IMR-90 (cell line): Measurements from ENCODE around the gene ARNT2. TPM values are rescaled to one million over a fixed set of nuclear protein-coding genes. Genes with fewer than 3 reads are reported as not detected.

ENCODE experiments used
- ATAC-seq: fragments of 200-7000 bp; cut with Tn5 transposase; 2 replicates; pipeline ENCODE4 v1.9.1; 2020; ENCODE audit warnings: low read depth, mild to moderate bottlenecking, moderate library complexity
- BruUV-seq: library from RNA; stranded (reverse); fragments of 400-500 nt; replicated peaks from 2 replicates; lab custom pipeline; 2021; lab: Mats Ljungman, UMichigan
- CTCF ChIA-PET: fragments of 300-600 bp; formaldehyde crosslinking; extraction: SDS; loops from one replicate; lab custom pipeline; 2021; ENCODE audit warnings: antibody characterized with exemption; lab: Yijun Ruan, JAX
- POLR2A ChIA-PET: fragments of 300-600 bp; sonication (Branson Sonifier 250); formaldehyde crosslinking; loops from one replicate; lab custom pipeline; 2022; ENCODE audit warnings: antibody characterized with exemption; ENCODE audit not compliant: unreplicated experiment; lab: Charles Lee
- DNase-seq: peaks from one replicate; pipeline ENCODE4 v3.0.0; 2013
- H2AFZ ChIP-seq: replicated peaks from 2 replicates; pipeline ENCODE3; 2013; ENCODE audit warnings: low read length, mild to moderate bottlenecking; ENCODE audit not compliant: poor library complexity
- H2AK5ac ChIP-seq: 2 replicates; pipeline ENCODE4 v1.6.1; 2013; ENCODE audit warnings: low read depth, low read length, inconsistent platforms
- H2AK9ac ChIP-seq: replicated peaks from 2 replicates; pipeline ENCODE3; 2013; ENCODE audit warnings: mild to moderate bottlenecking, low read depth, low read length, moderate library complexity; ENCODE audit not compliant: poor library complexity
- H2BK120ac ChIP-seq: 2 replicates; pipeline ENCODE4 v1.6.1; 2013; ENCODE audit warnings: low read depth, low read length, inconsistent platforms
- H2BK15ac ChIP-seq: 3 replicates; pipeline ENCODE4 v1.6.1; 2013; ENCODE audit warnings: low read depth, low read length, inconsistent platforms
- H2BK20ac ChIP-seq: 2 replicates; pipeline ENCODE4 v1.6.1; 2013; ENCODE audit warnings: low read depth, mild to moderate bottlenecking, inconsistent platforms, low read length, moderate library complexity
- H2BK5ac ChIP-seq: 2 replicates; pipeline ENCODE4 v1.6.1; 2013; ENCODE audit warnings: mild to moderate bottlenecking, low read depth, low read length, inconsistent platforms; ENCODE audit not compliant: poor library complexity, severe bottlenecking
- H3K14ac ChIP-seq: replicated peaks from 2 replicates; pipeline ENCODE4 v1.6.1; 2013; ENCODE audit warnings: low read depth, low read length, inconsistent platforms
- H3K18ac ChIP-seq: 2 replicates; pipeline ENCODE4 v1.6.1; 2013; ENCODE audit warnings: low read depth, low read length, control low read depth
- H3K23ac ChIP-seq: 2 replicates; pipeline ENCODE4 v1.6.1; 2013; ENCODE audit warnings: low read depth, low read length, inconsistent platforms
- H3K27ac ChIP-seq: 2 replicates; pipeline ENCODE4 v1.5.1; 2013; ENCODE audit warnings: mild to moderate bottlenecking, control low read depth, low read length; ENCODE audit not compliant: insufficient read depth
- H3K27me3 ChIP-seq: 2 replicates; pipeline ENCODE4 v1.6.1; 2013; ENCODE audit warnings: low read length; ENCODE audit not compliant: control insufficient read depth, insufficient read depth
- H3K36me3 ChIP-seq: 2 replicates; pipeline ENCODE4 v1.6.1; 2013; ENCODE audit warnings: low read length, mixed read lengths; ENCODE audit not compliant: control insufficient read depth, insufficient read depth
- H3K4ac ChIP-seq: 2 replicates; pipeline ENCODE4 v1.6.1; 2013; ENCODE audit warnings: low read depth, low read length, inconsistent platforms
- H3K4me1 ChIP-seq: 2 replicates; pipeline ENCODE4 v1.6.1; 2013; ENCODE audit warnings: low read length, mixed read lengths; ENCODE audit not compliant: control insufficient read depth, insufficient read depth
- H3K4me2 ChIP-seq: 2 replicates; pipeline ENCODE4 v1.6.1; 2013; ENCODE audit warnings: low read depth, mild to moderate bottlenecking, control low read depth, low read length, moderate library complexity
- H3K4me3 ChIP-seq: 2 replicates; pipeline ENCODE4 v1.5.1; 2013; ENCODE audit warnings: low read depth, mild to moderate bottlenecking, control low read depth, low read length, moderate library complexity; ENCODE audit not compliant: insufficient read depth
- H3K56ac ChIP-seq: 2 replicates; pipeline ENCODE4 v1.6.1; 2013; ENCODE audit warnings: low read length, inconsistent platforms; ENCODE audit not compliant: insufficient read depth; ENCODE audit errors: extremely low read depth
- H3K79me1 ChIP-seq, 2 experiments: 2 replicates each; pipeline ENCODE4 v1.6.1; 2013; ENCODE audit warnings: low read length in 2 of 2, inconsistent platforms in 1 of 2, low read depth in 1 of 2
- H3K9ac ChIP-seq: 2 replicates; pipeline ENCODE4 v1.6.1; 2013; ENCODE audit warnings: low read depth, low read length, control low read depth
- H3K9me1 ChIP-seq: 2 replicates; pipeline ENCODE4 v1.6.1; 2013; ENCODE audit warnings: low read length, inconsistent platforms; ENCODE audit not compliant: insufficient read depth
- H3K9me3 ChIP-seq: 2 replicates; pipeline ENCODE4 v1.6.1; 2013; ENCODE audit warnings: low read length; ENCODE audit not compliant: control insufficient read depth, insufficient read depth
- H4K20me1 ChIP-seq: 2 replicates; pipeline ENCODE4 v1.6.1; 2013; ENCODE audit warnings: low read length, inconsistent platforms; ENCODE audit not compliant: insufficient read depth
- H4K5ac ChIP-seq: 2 replicates; pipeline ENCODE4 v1.6.1; 2013; ENCODE audit warnings: mild to moderate bottlenecking, low read depth, low read length, control low read depth
- H4K8ac ChIP-seq, 2 experiments: 2 replicates each; pipeline ENCODE4 v1.6.1; 2013; ENCODE audit warnings: low read depth in 2 of 2, low read length in 2 of 2, control low read depth in 1 of 2, inconsistent platforms in 1 of 2
- H4K91ac ChIP-seq: 2 replicates; pipeline ENCODE4 v1.6.1; 2013; ENCODE audit warnings: low read depth, low read length, inconsistent platforms; ENCODE audit not compliant: insufficient read depth
- CHD1 ChIP-seq: IDR thresholded peaks from 2 replicates; pipeline ENCODE4 v1.6.1; 2012; ENCODE audit warnings: low read depth, low read length, improper control_type of control experiment
- FOS ChIP-seq: fragments of 150-350 bp; IDR thresholded peaks from 2 replicates; pipeline ENCODE4 v1.6.1; 2016; ENCODE audit warnings: low read depth, low read length
- MAFK ChIP-seq: IDR thresholded peaks from 2 replicates; pipeline ENCODE4 v1.6.1; 2012; ENCODE audit warnings: low read depth, low read length, improper control_type of control experiment
- NFE2L2 ChIP-seq: fragments of 150-350 bp; IDR thresholded peaks from 2 replicates; pipeline ENCODE4 v1.6.1; 2016; ENCODE audit warnings: low read depth, mild to moderate bottlenecking, low read length
- RFX5 ChIP-seq: IDR thresholded peaks from 2 replicates; pipeline ENCODE4 v1.8.0; 2012; ENCODE audit warnings: low read depth, mild to moderate bottlenecking, low read length, moderate library complexity
- SMC3 ChIP-seq: fragments of 150-350 bp; IDR thresholded peaks from 2 replicates; pipeline ENCODE4 v1.6.1; 2016; ENCODE audit warnings: low read depth, mild to moderate bottlenecking, antibody characterized with exemption, low read length, moderate library complexity
- WGBS, 2 experiments: methylation state at CpG; one replicate each; pipeline versions ENCODE4 v1.1.5 to v1.1.7; 2013; ENCODE audit warnings: missing lambda C conversion rate in 2 of 2; ENCODE audit not compliant: insufficient read length in 1 of 2; ENCODE audit errors: extremely low coverage in 2 of 2; 5-methylcytosine and 5-hydroxymethylcytosine counted together
- dilution Hi-C: fragments of 300-500 bp; cut with HindIII; formaldehyde crosslinking; loops from one replicate; pipeline ENCODE4 v1.14.3; 2018; ENCODE audit warnings: low sequenced_read_pairs; ENCODE audit not compliant: unreplicated experiment
- in situ Hi-C: fragments of 300-500 bp; cut with MboI; formaldehyde crosslinking; loops from 3 replicates; pipeline ENCODE4 v1.14.3; 2019; ENCODE audit warnings: low sequenced_read_pairs, inconsistent platforms, mixed read lengths
- intact Hi-C: fragments of 100-400 bp; cut with micrococcal nuclease; formaldehyde crosslinking; loops from 2 replicates; pipeline ENCODE4 v1.10.0; 2022
- polyA plus RNA-seq, 3 experiments: library from polyadenylated mRNA; depleted of rRNA; stranded (reverse); fragments of >200 nt; gene quantifications; 2 replicates each; pipeline ENCODE4 v1.2.3, GENCODE V29; 2012; ENCODE audit warnings: low replicate concordance in 1 of 3
- total RNA-seq: library from RNA; depleted of rRNA; stranded (reverse); fragments of >200 nt; gene quantifications from 2 replicates; pipeline ENCODE4 v1.2.3, GENCODE V29; 2012
- TF ChIP-seq, protein P1 (sequence below): fragments of 150-350 bp; IDR thresholded peaks from 2 replicates; pipeline ENCODE4 v1.6.1; 2017; ENCODE audit warnings: mild to moderate bottlenecking, antibody characterized with exemption, low read length, low read depth
- TF ChIP-seq, protein P2 (sequence below): conservative IDR thresholded peaks from 2 replicates; pipeline ENCODE4 v1.5.1; 2012; ENCODE audit warnings: mild to moderate bottlenecking, low read depth, low read length, improper control_type of control experiment

ARNT2 gene
- total and polyA plus RNA-seq, 2 of the 4 experiments (the other 2 are of a cell fraction) = 18.2 to 19.0 TPM

DNA sequence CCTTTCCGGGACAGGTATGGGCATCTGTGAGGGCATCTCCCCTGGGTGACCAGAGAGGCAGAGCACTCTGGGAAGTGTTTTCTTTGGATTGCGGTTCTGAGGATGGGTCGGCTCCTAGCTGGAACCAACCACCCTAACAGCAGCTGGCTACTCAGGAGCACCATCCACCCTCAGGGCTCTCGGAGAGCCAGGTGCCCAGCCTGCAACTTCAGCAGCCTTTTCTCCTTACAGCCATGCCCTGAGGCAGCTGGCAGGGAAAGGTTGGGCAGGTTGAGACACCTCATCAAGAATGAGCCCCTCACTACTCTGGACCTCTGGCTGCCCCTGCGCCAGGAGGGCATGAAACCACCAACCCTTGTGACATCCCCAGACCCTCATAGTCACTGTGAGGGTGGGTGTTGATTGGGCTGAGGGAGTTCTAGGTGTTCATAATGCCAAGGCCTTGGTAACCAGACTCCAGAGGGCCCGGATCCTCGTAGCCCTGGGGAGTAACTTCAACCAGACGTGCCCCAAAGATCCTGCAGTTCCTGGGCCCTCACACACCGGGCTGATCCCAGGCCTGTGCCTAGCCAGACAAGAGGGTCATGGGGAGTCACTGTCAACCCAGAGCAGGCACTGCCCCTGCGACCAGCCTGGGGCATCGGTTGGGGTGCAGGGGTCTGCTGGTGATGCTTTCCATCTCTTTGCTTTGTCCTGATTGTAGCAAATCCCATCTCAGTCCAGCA lies 176.5 kb downstream of the ARNT2 start:
- Histone ChIP-seq H3K36me3 (peaks cover 62% of the 10 kb centered on the region), H3K27me3 (no peaks in the 10 kb centered on the region), H4K20me1 (no peaks in the 10 kb centered on the region), H3K14ac (0 out of 2 replicates have a peak overlapping the region, but pooled peaks have one; percentile 48), H3K18ac (no peak overlapping the region), H2AFZ (no peak overlapping the region), H2BK15ac (peak overlapping the region; percentile 76; the same call in 1 of the 3 replicates), H3K23ac (no peak overlapping the region), H3K79me1 (peaks cover 0 to 4% of the 10 kb centered on the region in 2 experiments; a peak in 1 of 4 replicates), H2BK20ac (peak overlapping the region; percentile 47; the same call in 1 of the 2 replicates), H3K56ac (no peak overlapping the region), H3K9me1 (peaks cover 17% of the 10 kb centered on the region), H3K9ac (no peak overlapping the region), H4K91ac (peak overlapping the region; percentile 23), H4K5ac (peak overlapping the region; percentile 12; the same call in 1 of the 2 replicates), H3K4me3 (no peak overlapping the region), H3K4ac (peak overlapping the region; percentile 64; the same call in 1 of the 2 replicates), H3K4me2 (no peak overlapping the region), H3K27ac (no peak overlapping the region), H4K8ac (0 out of 4 replicates have a peak overlapping the region, but pooled peaks of 1 of the 2 experiments have one; percentile 18), H3K9me3 (no peaks in the 10 kb centered on the region), H2BK120ac (peak overlapping the region; percentile 80), H2AK9ac (no peak overlapping the region), H2AK5ac (peak overlapping the region; percentile 65), H3K4me1 (peaks cover 4% of the 10 kb centered on the region), H2BK5ac (peak overlapping the region; percentile 20)
- POLR2A ChIA-PET = no interaction called here
- DNase-seq (no peak), ATAC-seq (no peak)
- CTCF ChIA-PET = no interaction called here
- BruUV-seq = no TSS peak
- in situ Hi-C loops = no loop called here
- no peak for TF ChIP-seq NFE2L2
- no peak for TF ChIP-seq FOS
- no peak for TF ChIP-seq RFX5
- TF ChIP-seq SMC3 = no peak
- no peak for TF ChIP-seq MAFK
- no peak for TF ChIP-seq CHD1
- TF ChIP-seq, protein P1, sequence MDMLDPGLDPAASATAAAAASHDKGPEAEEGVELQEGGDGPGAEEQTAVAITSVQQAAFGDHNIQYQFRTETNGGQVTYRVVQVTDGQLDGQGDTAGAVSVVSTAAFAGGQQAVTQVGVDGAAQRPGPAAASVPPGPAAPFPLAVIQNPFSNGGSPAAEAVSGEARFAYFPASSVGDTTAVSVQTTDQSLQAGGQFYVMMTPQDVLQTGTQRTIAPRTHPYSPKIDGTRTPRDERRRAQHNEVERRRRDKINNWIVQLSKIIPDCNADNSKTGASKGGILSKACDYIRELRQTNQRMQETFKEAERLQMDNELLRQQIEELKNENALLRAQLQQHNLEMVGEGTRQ = no peak
- TF ChIP-seq, protein P2, sequence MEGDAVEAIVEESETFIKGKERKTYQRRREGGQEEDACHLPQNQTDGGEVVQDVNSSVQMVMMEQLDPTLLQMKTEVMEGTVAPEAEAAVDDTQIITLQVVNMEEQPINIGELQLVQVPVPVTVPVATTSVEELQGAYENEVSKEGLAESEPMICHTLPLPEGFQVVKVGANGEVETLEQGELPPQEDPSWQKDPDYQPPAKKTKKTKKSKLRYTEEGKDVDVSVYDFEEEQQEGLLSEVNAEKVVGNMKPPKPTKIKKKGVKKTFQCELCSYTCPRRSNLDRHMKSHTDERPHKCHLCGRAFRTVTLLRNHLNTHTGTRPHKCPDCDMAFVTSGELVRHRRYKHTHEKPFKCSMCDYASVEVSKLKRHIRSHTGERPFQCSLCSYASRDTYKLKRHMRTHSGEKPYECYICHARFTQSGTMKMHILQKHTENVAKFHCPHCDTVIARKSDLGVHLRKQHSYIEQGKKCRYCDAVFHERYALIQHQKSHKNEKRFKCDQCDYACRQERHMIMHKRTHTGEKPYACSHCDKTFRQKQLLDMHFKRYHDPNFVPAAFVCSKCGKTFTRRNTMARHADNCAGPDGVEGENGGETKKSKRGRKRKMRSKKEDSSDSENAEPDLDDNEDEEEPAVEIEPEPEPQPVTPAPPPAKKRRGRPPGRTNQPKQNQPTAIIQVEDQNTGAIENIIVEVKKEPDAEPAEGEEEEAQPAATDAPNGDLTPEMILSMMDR = no peak
- dilution Hi-C loops = no loop called here
- intact Hi-C loops = no loop called here
- WGBS, 2 experiments = 82% methylated on average over 3 of the region's 11 CpGs; no CpG with 5 or more reads in 1 of the 2 experiments
